ENCODE data around the gene FGF8.

FGF8 gene

GRCh38 chr10:101744267-101744666, 31.6 kb downstream of the FGF8 start:
- no peak for TF ChIP-seq NFRKB (IDR thresholded peaks at IDR 0.05)
- DNase-seq (ENCODE audit: extremely low spot score): no peak
- POLR2A ChIA-PET: no interaction called here
- CTCF ChIA-PET: no interaction called here

GRCh38 chr10:101741938-101742337, 34.0 kb downstream of the FGF8 start:
- POLR2A ChIA-PET: no interaction called here
- DNase-seq (ENCODE audit: extremely low spot score): no peak
- CTCF ChIA-PET: no interaction called here
- TF ChIP-seq SUZ12 (IDR thresholded peaks at IDR 0.05) (no peak), TARDBP (IDR thresholded peaks at IDR 0.05) (no peak), ELF4 (IDR thresholded peaks at IDR 0.05) (no peak), FOXM1 (IDR thresholded peaks at IDR 0.05; ENCODE audit: borderline replicate concordance) (no peak), NFRKB (IDR thresholded peaks at IDR 0.05) (no peak), FOXK2 (IDR thresholded peaks at IDR 0.05) (no peak), HDGF (IDR thresholded peaks at IDR 0.05; ENCODE audit: borderline replicate concordance) (no peak), SP1 (IDR thresholded peaks at IDR 0.05) (no peak), L3MBTL2 (conservative IDR thresholded peaks at IDR 0.05) (no peak), LEF1 (IDR thresholded peaks at IDR 0.05; ENCODE audit: borderline replicate concordance) (no peak), FOXA1 (IDR thresholded peaks at IDR 0.05) (no peak), ARNT (IDR thresholded peaks at IDR 0.05) (no peak), PKNOX1 (IDR thresholded peaks at IDR 0.05) (no peak)

DNA sequence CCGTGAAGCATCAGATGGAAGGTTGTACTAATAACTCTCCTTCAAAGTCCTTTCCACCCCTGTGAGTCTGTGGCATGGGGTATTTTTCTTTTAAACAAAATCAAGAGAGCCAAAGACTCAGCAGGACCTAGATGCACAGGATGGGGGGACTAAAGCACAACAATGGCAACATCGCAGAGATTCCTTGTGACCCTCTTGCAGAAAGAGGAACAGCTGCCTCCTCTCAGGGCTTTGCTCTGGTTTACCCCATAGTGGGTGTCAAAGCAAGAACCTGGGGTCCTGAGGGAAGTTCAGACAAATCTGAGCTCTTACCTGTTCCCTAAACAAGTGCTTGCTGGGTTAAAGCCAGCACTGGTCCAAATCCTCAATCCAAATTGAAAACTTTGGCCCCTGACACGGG, 39.2 kb downstream of the FGF8 start:
- ChIA-PET POLR2A (no interaction called here), CTCF (interaction anchor here (0.6 kb wide), 1 partner anchor 11 kb away, joined by 3 read pairs; no protein-coding TSS in a partner anchor)
- TF ChIP-seq ZNF384 (IDR thresholded peaks at IDR 0.05) (no peak), SUZ12 (IDR thresholded peaks at IDR 0.05) (no peak), PKNOX1 (IDR thresholded peaks at IDR 0.05) (no peak), ELF4 (IDR thresholded peaks at IDR 0.05) (no peak), SP1 (IDR thresholded peaks at IDR 0.05) (no peak), ARNT (IDR thresholded peaks at IDR 0.05) (no peak), L3MBTL2 (conservative IDR thresholded peaks at IDR 0.05) (no peak), CTBP1 (IDR thresholded peaks at IDR 0.05; ENCODE audit: borderline replicate concordance) (no peak), FOXK2 (IDR thresholded peaks at IDR 0.05) (no peak)
- DNase-seq (ENCODE audit: extremely low spot score): no peak

DNA sequence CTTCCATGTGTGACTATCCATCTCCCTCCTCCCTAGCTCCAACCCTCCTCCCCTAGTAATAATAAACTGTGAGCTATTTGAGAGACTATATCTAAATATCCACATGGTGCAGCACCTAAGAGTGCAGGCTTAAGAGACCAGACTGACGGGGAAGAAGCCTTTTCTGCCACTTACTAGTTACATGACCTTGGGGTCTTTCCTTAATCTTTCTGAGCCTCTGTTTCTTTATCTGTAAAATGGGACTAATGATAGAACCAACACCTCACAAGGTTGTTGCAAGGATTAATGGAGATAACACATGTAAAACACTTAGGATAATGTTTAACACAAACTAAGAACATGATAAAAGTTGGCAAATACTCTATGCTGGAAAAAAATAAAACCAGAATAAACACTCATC, 43.8 kb downstream of the FGF8 start:
- POLR2A ChIA-PET: no interaction called here
- no peak for DNase-seq (ENCODE audit: extremely low spot score)
- CTCF ChIA-PET: interaction anchor here (0.6 to 0.7 kb wide), 2 partner anchors 278 to 1283 kb away, joined by 3 to 5 read pairs; no protein-coding TSS in a partner anchor
- no peak for TF ChIP-seq SUZ12 (IDR thresholded peaks at IDR 0.05)
- TF ChIP-seq FOXA1 (IDR thresholded peaks at IDR 0.05): no peak
- TF ChIP-seq LEF1 (IDR thresholded peaks at IDR 0.05; ENCODE audit: borderline replicate concordance): no peak
- no peak for TF ChIP-seq FOXK2 (IDR thresholded peaks at IDR 0.05)
- no peak for TF ChIP-seq ELF4 (IDR thresholded peaks at IDR 0.05)
- no peak for TF ChIP-seq SP1 (IDR thresholded peaks at IDR 0.05)
- TF ChIP-seq TARDBP (IDR thresholded peaks at IDR 0.05): no peak

DNA sequence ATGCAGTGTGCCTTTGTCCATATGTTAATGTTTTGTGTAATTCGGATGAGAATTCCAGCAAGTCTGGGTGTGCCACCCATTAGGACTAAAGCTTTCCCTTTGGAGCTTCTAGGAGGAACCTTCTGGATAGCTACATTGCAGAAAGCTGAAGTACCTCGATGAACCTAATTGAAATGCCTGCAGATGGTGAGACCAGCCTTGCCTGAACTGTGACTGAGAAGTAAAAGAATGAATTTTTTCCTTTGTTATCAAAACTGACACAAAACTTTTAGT, 49.9 kb downstream of the FGF8 start:
- no peak for TF ChIP-seq SP1 (IDR thresholded peaks at IDR 0.05)
- ChIA-PET CTCF (interaction anchor here (0.7 to 1.2 kb wide), 2 partner anchors 11 to 55 kb away, joined by 3 to 5 read pairs; no protein-coding TSS in a partner anchor), POLR2A (no interaction called here)
- DNase-seq (ENCODE audit: extremely low spot score): no peak

DNA sequence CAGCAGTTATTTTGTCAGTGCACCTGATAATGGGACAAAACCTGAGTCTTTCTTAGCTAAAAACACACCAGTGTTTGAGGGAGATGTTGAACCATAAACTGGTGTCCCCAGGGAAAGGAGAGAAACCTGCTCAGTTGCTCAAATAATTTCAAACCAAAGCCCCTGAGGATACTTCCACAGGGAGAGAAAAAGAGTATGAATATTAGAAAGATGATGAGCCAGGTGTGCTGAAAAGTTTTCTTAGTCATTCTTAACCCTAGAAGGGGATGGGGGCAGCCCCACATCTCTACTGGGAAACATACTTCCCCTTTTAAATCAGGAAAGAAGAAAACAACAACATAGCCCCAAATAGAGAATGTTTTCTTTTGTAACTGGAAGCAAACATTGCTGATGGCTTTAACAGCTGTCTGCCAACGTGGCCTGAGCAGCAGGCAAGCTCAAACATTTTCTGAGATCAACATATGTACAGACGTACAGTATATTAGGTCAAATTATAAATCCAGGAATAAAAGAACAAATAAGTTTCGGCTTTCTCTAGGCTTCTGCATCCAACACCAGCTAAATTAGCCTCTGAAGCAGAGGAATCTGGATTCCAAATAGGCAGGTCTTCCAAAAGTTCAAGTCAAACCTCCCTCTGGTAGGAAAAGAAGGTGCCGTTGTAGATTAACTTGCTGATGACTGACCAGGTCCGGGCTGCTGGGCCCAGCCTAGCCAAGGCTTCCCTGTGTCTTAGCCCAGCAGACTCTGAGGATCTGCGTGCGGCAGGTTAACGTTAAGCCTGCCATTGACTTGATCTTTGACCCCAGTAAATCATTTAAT, 50.4 kb downstream of the FGF8 start:
- POLR2A ChIA-PET: no interaction called here
- no peak for DNase-seq (ENCODE audit: extremely low spot score)
- TF ChIP-seq NFRKB (IDR thresholded peaks at IDR 0.05) (no peak), SUZ12 (IDR thresholded peaks at IDR 0.05) (no peak), FOXA1 (IDR thresholded peaks at IDR 0.05) (no peak), LEF1 (IDR thresholded peaks at IDR 0.05; ENCODE audit: borderline replicate concordance) (no peak), PKNOX1 (IDR thresholded peaks at IDR 0.05) (no peak), L3MBTL2 (conservative IDR thresholded peaks at IDR 0.05) (no peak), ZNF384 (IDR thresholded peaks at IDR 0.05) (no peak), FOXM1 (IDR thresholded peaks at IDR 0.05; ENCODE audit: borderline replicate concordance) (no peak), TARDBP (IDR thresholded peaks at IDR 0.05) (no peak), BHLHE40 (IDR thresholded peaks at IDR 0.05; ENCODE audit: borderline replicate concordance) (no peak), ELF4 (IDR thresholded peaks at IDR 0.05) (no peak), CTBP1 (IDR thresholded peaks at IDR 0.05; ENCODE audit: borderline replicate concordance) (no peak), HDGF (IDR thresholded peaks at IDR 0.05; ENCODE audit: borderline replicate concordance) (no peak), SP1 (IDR thresholded peaks at IDR 0.05) (no peak), ARNT (IDR thresholded peaks at IDR 0.05) (no peak), FOXK2 (IDR thresholded peaks at IDR 0.05) (no peak)
- CTCF ChIA-PET: interaction anchor here (0.7 to 1.2 kb wide), 3 partner anchors 11 to 123 kb away, joined by 3 to 5 read pairs (median 3); no protein-coding TSS in a partner anchor

DNA sequence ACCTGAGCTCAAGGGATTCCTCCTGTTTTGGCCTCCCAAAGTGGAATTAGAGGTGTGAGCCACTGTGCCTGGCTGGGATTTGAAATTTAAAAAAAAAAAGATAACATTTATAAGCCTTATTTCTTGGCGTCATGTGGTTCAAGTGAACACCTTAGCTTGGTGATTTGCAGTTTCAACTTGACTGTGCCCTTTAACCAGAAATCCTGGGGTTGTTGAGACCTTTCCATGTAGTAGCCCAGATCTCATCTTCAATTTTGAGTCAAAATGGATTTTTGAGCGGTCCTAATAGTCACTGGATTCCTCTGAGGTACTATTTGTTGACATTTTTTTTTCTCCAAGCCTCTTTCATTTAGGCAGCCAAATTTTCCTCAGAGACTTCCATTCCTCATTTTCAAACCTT, 51.5 kb downstream of the FGF8 start:
- DNase-seq (ENCODE audit: extremely low spot score): no peak
- no peak for TF ChIP-seq L3MBTL2 (conservative IDR thresholded peaks at IDR 0.05)
- TF ChIP-seq ARNT (IDR thresholded peaks at IDR 0.05): no peak
- no peak for TF ChIP-seq BHLHE40 (IDR thresholded peaks at IDR 0.05; ENCODE audit: borderline replicate concordance)
- TF ChIP-seq ZNF384 (IDR thresholded peaks at IDR 0.05): no peak
- TF ChIP-seq LEF1 (IDR thresholded peaks at IDR 0.05; ENCODE audit: borderline replicate concordance): no peak
- TF ChIP-seq FOXA1 (IDR thresholded peaks at IDR 0.05): no peak
- CTCF ChIA-PET: interaction anchor here (0.7 kb wide), 1 partner anchor 165 kb away, joined by 3 read pairs; no protein-coding TSS in a partner anchor
- POLR2A ChIA-PET: no interaction called here

Measured in HEK293T (cell line).